ENCODE measurements around the gene PEF1. TPM values are rescaled to one million over a fixed set of nuclear protein-coding genes. Genes with fewer than 3 reads are reported as not detected.

PEF1 gene
- polyA plus RNA-seq, 4 donors, result 55.5 to 72.2 (median 59.1) TPM

- FAIRE-seq, result no peak
- Histone ChIP-seq H3K4me1 (ENCODE audit: control insufficient read depth in 3 of 3, insufficient read depth in 2 of 3, low read depth in 1 of 3, low read length in 2 of 3) (peaks cover 0 to 18% (median 0%) of the 10 kb centered on the region in 3 donors), H3K36me3 (ENCODE audit: control insufficient read depth in 3 of 3, insufficient read depth in 2 of 3, low read depth in 1 of 3, low read length in 3 of 3) (peaks cover 0 to 86% (median 0%) of the 10 kb centered on the region in 3 donors), H3K9me3 (ENCODE audit: control insufficient read depth in 2 of 2, insufficient read depth in 1 of 2, low read depth in 1 of 2, low read length in 1 of 2) (no peaks in the 10 kb centered on the region), H3K27me3 (ENCODE audit: control insufficient read depth in 3 of 3, insufficient read depth in 3 of 3, low read length in 3 of 3) (no peaks in the 10 kb centered on the region), H3K4me3 (ENCODE audit: low read depth in 1 of 3, low read length in 3 of 3) (no peak overlapping the region), H3K27ac (ENCODE audit: low read depth in 1 of 3, low read length in 2 of 3) (no peak overlapping the region)
- 10 to 50% (median 25%) methylated on average over 8 of the region's 8 CpGs for WGBS, 3 donors
- peak in 1 of 2 donors; percentile 21 for DNase-seq
Observed at GRCh38 chr1:31688233-31688918, 43.7 kb upstream of the PEF1 start.

- DNase-seq, result no peak
- peaks cover 0 to 24% (median 0%) of the 10 kb centered on the region in 3 donors for H3K4me1 ChIP-seq (ENCODE audit: control insufficient read depth in 3 of 3, insufficient read depth in 2 of 3, low read depth in 1 of 3, low read length in 2 of 3)
- peaks cover 0 to 86% (median 0%) of the 10 kb centered on the region in 3 donors for H3K36me3 ChIP-seq (ENCODE audit: control insufficient read depth in 3 of 3, insufficient read depth in 2 of 3, low read depth in 1 of 3, low read length in 3 of 3)
- H3K27ac ChIP-seq (ENCODE audit: low read depth in 1 of 3, low read length in 2 of 3), result no peak overlapping the region
- no peak for FAIRE-seq
- no peak overlapping the region for H3K4me3 ChIP-seq (ENCODE audit: low read depth in 1 of 3, low read length in 3 of 3)
- H3K27me3 ChIP-seq (ENCODE audit: control insufficient read depth in 3 of 3, insufficient read depth in 3 of 3, low read length in 3 of 3), result no peaks in the 10 kb centered on the region
- H3K9me3 ChIP-seq (ENCODE audit: control insufficient read depth in 2 of 2, insufficient read depth in 1 of 2, low read depth in 1 of 2, low read length in 1 of 2), result no peaks in the 10 kb centered on the region
- 77 to 84% (median 78%) methylated on average over 8 of the region's 8 CpGs for WGBS, 3 donors
Observed at GRCh38 chr1:31687601-31688000, 42.9 kb upstream of the PEF1 start.

- DNase-seq, result peak in 1 of 2 donors; percentile 55
- WGBS, 3 donors, result 79 to 84% (median 83%) methylated on average over 8 of the region's 8 CpGs
Observed at GRCh38 chr1:31685795-31686194, 41.1 kb upstream of the PEF1 start.

GRCh38 chr1:31683997-31684396 lies 39.3 kb upstream of the PEF1 start:
- Histone ChIP-seq H3K4me1 (ENCODE audit: control insufficient read depth in 3 of 3, insufficient read depth in 2 of 3, low read depth in 1 of 3, low read length in 2 of 3) (peaks cover 0 to 24% (median 0%) of the 10 kb centered on the region in 3 donors), H3K4me3 (ENCODE audit: low read depth in 1 of 3, low read length in 3 of 3) (no peak overlapping the region), H3K27ac (ENCODE audit: low read depth in 1 of 3, low read length in 2 of 3) (no peak overlapping the region), H3K9me3 (ENCODE audit: control insufficient read depth in 2 of 2, insufficient read depth in 1 of 2, low read depth in 1 of 2, low read length in 1 of 2) (no peaks in the 10 kb centered on the region), H3K36me3 (ENCODE audit: control insufficient read depth in 3 of 3, insufficient read depth in 2 of 3, low read depth in 1 of 3, low read length in 3 of 3) (peaks cover 0 to 81% (median 0%) of the 10 kb centered on the region in 3 donors), H3K27me3 (ENCODE audit: control insufficient read depth in 3 of 3, insufficient read depth in 3 of 3, low read length in 3 of 3) (peaks cover 0 to 4% (median 0%) of the 10 kb centered on the region in 3 donors)
- 46 to 67% (median 58%) methylated on average over 11 of the region's 11 CpGs for WGBS, 3 donors
- DNase-seq (peak in 1 of 2 donors; percentile 31), FAIRE-seq (no peak)

More at GRCh38 chr1:31685795-31686194, 41.1 kb upstream of the PEF1 start:
- Histone ChIP-seq H3K4me3 (ENCODE audit: low read depth in 1 of 3, low read length in 3 of 3) (no peak overlapping the region), H3K27ac (ENCODE audit: low read depth in 1 of 3, low read length in 2 of 3) (peak overlapping the region in 1 of 3 donors; percentile 55), H3K4me1 (ENCODE audit: control insufficient read depth in 3 of 3, insufficient read depth in 2 of 3, low read depth in 1 of 3, low read length in 2 of 3) (peaks cover 0 to 24% (median 0%) of the 10 kb centered on the region in 3 donors), H3K27me3 (ENCODE audit: control insufficient read depth in 3 of 3, insufficient read depth in 3 of 3, low read length in 3 of 3) (peaks cover 0 to 4% (median 0%) of the 10 kb centered on the region in 3 donors), H3K9me3 (ENCODE audit: control insufficient read depth in 2 of 2, insufficient read depth in 1 of 2, low read depth in 1 of 2, low read length in 1 of 2) (no peaks in the 10 kb centered on the region), H3K36me3 (ENCODE audit: control insufficient read depth in 3 of 3, insufficient read depth in 2 of 3, low read depth in 1 of 3, low read length in 3 of 3) (peaks cover 0 to 82% (median 0%) of the 10 kb centered on the region in 3 donors)
- no peak for FAIRE-seq

- 72 to 76% (median 73%) methylated on average over 9 of the region's 9 CpGs for WGBS, 3 donors
- no peak overlapping the region for H3K4me3 ChIP-seq (ENCODE audit: low read depth in 1 of 3, low read length in 3 of 3)
- peaks cover 0 to 4% (median 0%) of the 10 kb centered on the region in 3 donors for H3K27me3 ChIP-seq (ENCODE audit: control insufficient read depth in 3 of 3, insufficient read depth in 3 of 3, low read length in 3 of 3)
- DNase-seq (no peak), FAIRE-seq (no peak)
- H3K36me3 ChIP-seq (ENCODE audit: control insufficient read depth in 3 of 3, insufficient read depth in 2 of 3, low read depth in 1 of 3, low read length in 3 of 3), result peaks cover 0 to 77% (median 0%) of the 10 kb centered on the region in 3 donors
- peaks cover 0 to 24% (median 0%) of the 10 kb centered on the region in 3 donors for H3K4me1 ChIP-seq (ENCODE audit: control insufficient read depth in 3 of 3, insufficient read depth in 2 of 3, low read depth in 1 of 3, low read length in 2 of 3)
- no peak overlapping the region for H3K27ac ChIP-seq (ENCODE audit: low read depth in 1 of 3, low read length in 2 of 3)
- no peaks in the 10 kb centered on the region for H3K9me3 ChIP-seq (ENCODE audit: control insufficient read depth in 2 of 2, insufficient read depth in 1 of 2, low read depth in 1 of 2, low read length in 1 of 2)
Observed at GRCh38 chr1:31681415-31681814, 36.7 kb upstream of the PEF1 start.

GRCh38 chr1:31679676-31680230 lies 35.1 kb upstream of the PEF1 start:
- Histone ChIP-seq H3K9me3 (ENCODE audit: control insufficient read depth in 2 of 2, insufficient read depth in 1 of 2, low read depth in 1 of 2, low read length in 1 of 2) (no peaks in the 10 kb centered on the region), H3K4me3 (ENCODE audit: low read depth in 1 of 3, low read length in 3 of 3) (no peak overlapping the region), H3K36me3 (ENCODE audit: control insufficient read depth in 3 of 3, insufficient read depth in 2 of 3, low read depth in 1 of 3, low read length in 3 of 3) (peaks cover 0 to 71% (median 0%) of the 10 kb centered on the region in 3 donors), H3K27me3 (ENCODE audit: control insufficient read depth in 3 of 3, insufficient read depth in 3 of 3, low read length in 3 of 3) (peaks cover 0 to 4% (median 0%) of the 10 kb centered on the region in 3 donors), H3K27ac (ENCODE audit: low read depth in 1 of 3, low read length in 2 of 3) (no peak overlapping the region), H3K4me1 (ENCODE audit: control insufficient read depth in 3 of 3, insufficient read depth in 2 of 3, low read depth in 1 of 3, low read length in 2 of 3) (peaks cover 0 to 11% (median 0%) of the 10 kb centered on the region in 3 donors)
- FAIRE-seq, result no peak
- DNase-seq, result no peak
- WGBS, 3 donors, result 79 to 86% (median 81%) methylated on average over 20 to 23 of the region's 23 CpGs

- H3K36me3 ChIP-seq (ENCODE audit: control insufficient read depth in 3 of 3, insufficient read depth in 2 of 3, low read depth in 1 of 3, low read length in 3 of 3), result peaks cover 0 to 70% (median 0%) of the 10 kb centered on the region in 3 donors
- no peaks in the 10 kb centered on the region for H3K9me3 ChIP-seq (ENCODE audit: control insufficient read depth in 2 of 2, insufficient read depth in 1 of 2, low read depth in 1 of 2, low read length in 1 of 2)
- no peak overlapping the region for H3K27ac ChIP-seq (ENCODE audit: low read depth in 1 of 3, low read length in 2 of 3)
- H3K4me3 ChIP-seq (ENCODE audit: low read depth in 1 of 3, low read length in 3 of 3), result no peak overlapping the region
- peaks cover 0 to 11% (median 0%) of the 10 kb centered on the region in 3 donors for H3K4me1 ChIP-seq (ENCODE audit: control insufficient read depth in 3 of 3, insufficient read depth in 2 of 3, low read depth in 1 of 3, low read length in 2 of 3)
- WGBS, 3 donors, result 39 to 44% (median 41%) methylated on average over 2 of the region's 2 CpGs
- DNase-seq, result no peak
- no peak for FAIRE-seq
- peaks cover 0 to 4% (median 0%) of the 10 kb centered on the region in 3 donors for H3K27me3 ChIP-seq (ENCODE audit: control insufficient read depth in 3 of 3, insufficient read depth in 3 of 3, low read length in 3 of 3)
Observed at GRCh38 chr1:31679091-31679490, 34.4 kb upstream of the PEF1 start.

GRCh38 chr1:31678681-31679080 lies 34.0 kb upstream of the PEF1 start:
- Histone ChIP-seq H3K4me1 (ENCODE audit: control insufficient read depth in 3 of 3, insufficient read depth in 2 of 3, low read depth in 1 of 3, low read length in 2 of 3) (peaks cover 0 to 7% (median 0%) of the 10 kb centered on the region in 3 donors), H3K27me3 (ENCODE audit: control insufficient read depth in 3 of 3, insufficient read depth in 3 of 3, low read length in 3 of 3) (peaks cover 0 to 4% (median 0%) of the 10 kb centered on the region in 3 donors), H3K36me3 (ENCODE audit: control insufficient read depth in 3 of 3, insufficient read depth in 2 of 3, low read depth in 1 of 3, low read length in 3 of 3) (peaks cover 0 to 70% (median 0%) of the 10 kb centered on the region in 3 donors), H3K4me3 (ENCODE audit: low read depth in 1 of 3, low read length in 3 of 3) (no peak overlapping the region), H3K27ac (ENCODE audit: low read depth in 1 of 3, low read length in 2 of 3) (no peak overlapping the region), H3K9me3 (ENCODE audit: control insufficient read depth in 2 of 2, insufficient read depth in 1 of 2, low read depth in 1 of 2, low read length in 1 of 2) (no peaks in the 10 kb centered on the region)
- WGBS, 3 donors, result 80 to 95% (median 94%) methylated on average over 4 of the region's 4 CpGs
- FAIRE-seq (no peak), DNase-seq (no peak)

Data from small intestine (tissue), 7 donors.